Loucy (cell line): Measurements from ENCODE around the gene WWC1.

Experiments used
- EZH2phosphoT487 ChIP-seq: fragments of 200-600 bp; IDR thresholded peaks from 2 replicates; pipeline ENCODE4 v1.6.1; 2018; ENCODE audit warnings: antibody characterized with exemption, mild to moderate bottlenecking, moderate library complexity, borderline replicate concordance
- TF ChIP-seq, protein P1 (sequence below): fragments of 200-600 bp; sonication (generic); conservative IDR thresholded peaks from 2 replicates; pipeline ENCODE4 v1.5.1; 2014; ENCODE audit warnings: mild to moderate bottlenecking, antibody characterized with exemption, low read length

GRCh38 chr5:168420461-168420860 lies 129.0 kb downstream of the WWC1 start:
- TF ChIP-seq, protein P1, sequence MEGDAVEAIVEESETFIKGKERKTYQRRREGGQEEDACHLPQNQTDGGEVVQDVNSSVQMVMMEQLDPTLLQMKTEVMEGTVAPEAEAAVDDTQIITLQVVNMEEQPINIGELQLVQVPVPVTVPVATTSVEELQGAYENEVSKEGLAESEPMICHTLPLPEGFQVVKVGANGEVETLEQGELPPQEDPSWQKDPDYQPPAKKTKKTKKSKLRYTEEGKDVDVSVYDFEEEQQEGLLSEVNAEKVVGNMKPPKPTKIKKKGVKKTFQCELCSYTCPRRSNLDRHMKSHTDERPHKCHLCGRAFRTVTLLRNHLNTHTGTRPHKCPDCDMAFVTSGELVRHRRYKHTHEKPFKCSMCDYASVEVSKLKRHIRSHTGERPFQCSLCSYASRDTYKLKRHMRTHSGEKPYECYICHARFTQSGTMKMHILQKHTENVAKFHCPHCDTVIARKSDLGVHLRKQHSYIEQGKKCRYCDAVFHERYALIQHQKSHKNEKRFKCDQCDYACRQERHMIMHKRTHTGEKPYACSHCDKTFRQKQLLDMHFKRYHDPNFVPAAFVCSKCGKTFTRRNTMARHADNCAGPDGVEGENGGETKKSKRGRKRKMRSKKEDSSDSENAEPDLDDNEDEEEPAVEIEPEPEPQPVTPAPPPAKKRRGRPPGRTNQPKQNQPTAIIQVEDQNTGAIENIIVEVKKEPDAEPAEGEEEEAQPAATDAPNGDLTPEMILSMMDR = no peak
- no peak for TF ChIP-seq EZH2phosphoT487
